ENCODE results near the gene SECTM1. TPM values are rescaled to one million over a fixed set of nuclear protein-coding genes. Genes with fewer than 3 reads are reported as not detected.
"Not testable (repeated sequence)": the region's sequence is repeated elsewhere in the genome, so short reads cannot be mapped to it uniquely, and the experiment has no call there.

Gene SECTM1
- total RNA-seq, result 1.1 and 2.7 TPM in 2 replicates

DNA sequence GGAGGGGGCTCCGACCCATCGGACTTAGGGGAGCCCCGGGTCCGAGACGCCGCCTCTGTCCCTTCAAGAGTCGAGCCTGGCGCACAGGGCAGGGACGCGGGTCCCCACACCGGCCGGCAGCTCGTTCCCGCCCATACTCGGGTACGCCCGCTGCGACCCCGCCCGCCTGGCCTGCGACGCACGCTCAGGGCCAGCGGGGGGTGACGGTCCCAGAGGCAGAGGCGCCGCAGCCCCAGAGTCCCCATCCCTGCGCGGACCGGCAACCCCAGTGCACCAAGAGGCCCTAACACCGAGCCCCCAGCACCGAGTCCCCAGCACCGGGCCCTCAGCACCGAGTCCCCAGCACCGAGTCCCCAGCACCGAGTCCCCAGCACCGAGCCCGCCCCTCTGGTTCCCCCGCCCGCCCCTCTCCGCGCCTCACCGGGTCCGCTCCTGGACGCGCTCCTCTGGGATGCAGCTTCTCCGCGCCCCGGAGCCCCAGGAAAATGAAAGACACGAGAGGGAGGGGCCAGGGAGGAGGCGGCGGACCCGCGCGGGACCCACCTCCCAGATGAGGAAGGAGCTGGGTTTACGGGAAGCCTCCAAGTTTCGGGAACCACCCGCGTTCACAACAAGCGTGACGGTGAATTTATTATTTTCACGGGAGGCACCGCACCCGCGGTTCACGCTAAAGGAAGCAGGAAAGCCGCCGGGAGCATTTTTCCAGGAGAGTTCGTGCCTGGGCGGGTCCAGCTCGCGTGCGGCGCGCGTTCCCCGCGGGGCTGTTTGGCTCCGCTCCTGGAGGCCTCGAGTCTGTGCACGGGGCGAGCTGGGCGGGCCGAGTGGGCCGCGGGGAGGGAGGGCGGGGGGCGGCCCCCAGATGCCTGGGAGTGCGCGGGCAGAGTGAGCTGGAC lies at the start of gene SECTM1:
Gene SECTM1, minus strand, starts transcription at position 488 of the 893 bp plus-strand sequence. CDS start 6,526 bp downstream, outside the sequence.
- DNase-seq (ENCODE audit: extremely low read depth, low read depth, low spot score), result no peak

DNA sequence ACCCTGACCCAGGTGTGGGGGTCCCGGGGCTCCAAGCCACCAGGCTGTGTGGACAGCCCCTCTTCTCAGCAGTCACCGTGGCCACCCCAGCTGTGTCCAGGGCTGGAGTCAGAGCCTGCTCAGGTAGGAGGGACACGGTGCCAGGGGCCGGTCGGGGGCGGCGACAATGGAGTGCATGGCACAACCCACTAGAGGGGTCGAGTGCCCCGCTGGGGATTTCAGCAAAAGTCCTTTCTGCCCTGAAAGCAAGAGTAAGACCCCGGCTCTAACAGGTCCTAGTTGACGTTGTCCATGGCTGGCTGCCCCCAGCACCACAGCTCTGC lies 49.3 kb upstream of the SECTM1 start:
- no peak for DNase-seq (ENCODE audit: extremely low read depth, low read depth, low spot score)

DNA sequence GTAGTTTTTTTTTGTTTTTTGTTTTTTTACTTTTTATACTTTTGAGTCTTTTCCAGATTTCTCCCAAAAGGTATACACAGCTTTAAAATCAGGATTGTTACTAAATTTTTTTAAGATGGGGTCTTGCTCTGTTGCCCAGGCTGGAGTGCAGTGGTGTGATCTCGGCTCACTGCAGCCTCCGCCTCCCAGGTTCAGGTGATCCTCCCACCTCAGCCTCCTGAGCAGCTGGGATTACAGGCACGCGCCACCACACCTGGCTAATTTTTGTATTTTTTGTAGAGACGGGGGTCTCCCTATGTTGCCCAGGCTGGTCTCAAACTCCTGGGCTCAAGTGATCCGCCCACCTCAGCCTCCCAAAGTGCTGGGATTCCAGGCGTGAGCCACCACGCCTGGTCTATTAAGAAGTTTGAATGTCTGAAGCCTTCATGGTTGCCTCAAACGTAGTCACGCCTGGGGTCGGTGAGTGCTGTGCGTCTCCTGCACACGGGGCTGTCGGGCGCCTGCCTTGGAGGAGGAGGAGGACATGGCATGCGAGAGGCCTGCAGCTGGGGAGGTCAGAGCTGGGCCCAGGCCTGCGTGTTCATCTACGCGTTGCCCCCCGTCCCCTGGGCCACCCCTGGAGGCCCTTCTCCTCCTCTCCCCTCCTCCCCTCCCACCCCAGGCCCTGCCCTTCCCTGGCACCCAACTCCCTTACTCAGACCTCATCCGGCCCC lies 48.8 kb upstream of the SECTM1 start:
- not testable (repeated sequence) for DNase-seq (ENCODE audit: extremely low read depth, low read depth, low spot score)

DNA sequence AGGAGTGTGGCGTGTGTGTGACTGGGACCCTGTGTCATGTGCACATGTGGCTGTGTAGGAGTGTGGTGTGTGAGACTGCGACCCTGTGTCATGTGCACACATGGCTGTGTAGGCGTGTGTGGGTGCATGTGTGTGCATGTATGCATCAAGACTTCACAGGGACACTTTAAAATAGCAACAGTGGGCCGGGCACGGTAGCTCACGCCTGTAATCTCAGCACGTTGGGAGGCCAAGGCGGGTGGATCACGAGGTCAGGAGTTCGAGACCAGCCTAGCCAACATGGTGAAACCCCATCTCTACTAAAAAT lies 48.1 kb upstream of the SECTM1 start:
- not testable (repeated sequence) for DNase-seq (ENCODE audit: extremely low read depth, low read depth, low spot score)

DNA sequence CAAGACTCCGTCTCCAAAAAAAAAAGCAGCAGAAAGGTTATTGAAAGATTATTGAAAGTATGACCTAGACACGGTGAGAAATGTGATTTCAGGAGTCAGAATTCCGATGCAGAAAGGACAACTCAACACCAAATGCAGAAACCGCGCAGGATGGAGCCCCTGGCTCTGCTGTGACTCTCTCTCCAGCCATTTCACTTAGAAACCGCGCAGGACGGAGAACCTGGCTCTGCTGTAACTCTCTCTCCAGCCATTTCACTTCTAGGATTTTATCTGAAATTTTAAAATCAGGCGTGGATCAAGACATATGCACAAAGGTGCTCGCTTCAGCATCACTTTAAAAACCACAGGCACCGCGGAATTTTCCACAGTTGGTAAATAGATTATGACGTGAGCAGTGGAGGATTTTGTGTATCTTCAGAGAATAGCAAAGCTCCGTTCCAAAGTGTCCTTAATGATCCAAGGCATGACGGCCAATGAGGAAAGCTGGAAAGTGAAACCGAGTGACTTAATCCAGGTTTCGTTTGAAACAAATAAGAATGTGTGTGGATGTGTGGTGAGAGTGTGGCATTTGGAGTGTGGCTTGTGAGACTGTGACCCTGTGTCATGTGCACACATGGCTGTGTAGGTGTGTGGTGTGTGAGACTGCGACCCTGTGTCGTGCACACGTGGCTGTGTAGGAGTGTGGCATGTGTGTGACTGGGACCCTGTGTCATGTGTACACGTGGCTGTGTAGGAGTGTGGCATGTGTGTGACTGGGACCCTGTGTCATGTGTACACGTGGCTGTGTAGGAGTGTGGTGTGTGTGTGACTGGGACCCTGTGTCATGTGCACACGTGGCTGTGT lies 47.5 kb upstream of the SECTM1 start:
- DNase-seq (ENCODE audit: extremely low read depth, low read depth, low spot score), result no peak

DNA sequence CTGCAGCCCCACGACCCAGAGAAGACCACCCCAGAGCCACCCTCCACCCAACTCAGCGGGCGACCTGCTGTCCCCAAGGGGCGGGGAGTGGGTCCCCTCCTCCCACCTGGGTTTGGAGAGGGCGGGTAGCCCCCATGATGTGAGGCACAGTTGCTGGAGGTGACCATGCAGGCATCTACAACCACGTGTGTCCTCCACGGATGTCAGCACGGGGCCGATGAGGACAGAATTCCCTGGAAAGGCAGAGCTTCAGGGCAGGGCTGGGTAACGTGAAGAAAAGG lies 45.1 kb upstream of the SECTM1 start:
- no peak for DNase-seq (ENCODE audit: extremely low read depth, low read depth, low spot score)

DNA sequence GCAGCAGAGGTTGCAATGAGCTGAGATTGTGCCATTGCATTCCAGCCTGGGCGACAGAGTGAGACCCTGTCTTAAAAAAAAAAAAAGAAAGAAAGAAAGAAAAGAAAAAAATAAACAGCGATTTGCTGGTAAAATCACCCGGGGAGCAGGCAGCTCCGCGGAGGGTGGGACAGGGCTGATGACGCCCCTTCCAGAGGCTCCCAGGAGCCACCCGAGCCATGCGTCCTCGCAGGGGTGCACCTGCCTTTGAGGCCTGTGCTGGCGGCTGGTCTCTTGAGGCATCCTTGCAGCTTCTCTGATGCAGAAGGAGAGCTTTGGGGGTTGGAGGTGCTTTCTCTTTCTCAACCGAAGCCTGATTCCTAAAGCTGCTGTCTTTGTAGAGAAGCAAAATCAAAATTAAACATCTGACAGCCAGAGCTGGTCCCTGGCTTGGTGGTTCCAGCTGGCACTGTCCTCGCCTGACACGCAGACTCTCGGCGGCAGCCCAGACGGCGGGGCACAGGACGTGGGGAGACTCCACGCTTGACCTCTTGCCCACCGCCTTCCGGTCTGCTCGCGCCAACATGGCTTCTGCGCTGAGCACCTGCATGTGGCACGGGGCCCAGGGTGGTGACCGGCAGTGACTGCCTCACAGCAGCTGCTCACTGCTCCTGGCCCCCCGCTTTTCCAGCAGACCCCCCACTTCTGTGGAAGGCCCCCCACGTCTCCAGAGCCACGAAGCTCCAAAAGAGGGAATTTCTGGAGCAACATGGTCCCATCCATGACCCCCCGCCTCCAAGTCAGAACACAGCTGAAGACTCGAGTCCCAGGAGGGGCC lies 44.6 kb upstream of the SECTM1 start:
- DNase-seq (ENCODE audit: extremely low read depth, low read depth, low spot score), result no peak

GRCh38 chr17:82377294-82377693 lies 43.7 kb upstream of the SECTM1 start:
- not testable (repeated sequence) for DNase-seq (ENCODE audit: extremely low read depth, low read depth, low spot score)

DNA sequence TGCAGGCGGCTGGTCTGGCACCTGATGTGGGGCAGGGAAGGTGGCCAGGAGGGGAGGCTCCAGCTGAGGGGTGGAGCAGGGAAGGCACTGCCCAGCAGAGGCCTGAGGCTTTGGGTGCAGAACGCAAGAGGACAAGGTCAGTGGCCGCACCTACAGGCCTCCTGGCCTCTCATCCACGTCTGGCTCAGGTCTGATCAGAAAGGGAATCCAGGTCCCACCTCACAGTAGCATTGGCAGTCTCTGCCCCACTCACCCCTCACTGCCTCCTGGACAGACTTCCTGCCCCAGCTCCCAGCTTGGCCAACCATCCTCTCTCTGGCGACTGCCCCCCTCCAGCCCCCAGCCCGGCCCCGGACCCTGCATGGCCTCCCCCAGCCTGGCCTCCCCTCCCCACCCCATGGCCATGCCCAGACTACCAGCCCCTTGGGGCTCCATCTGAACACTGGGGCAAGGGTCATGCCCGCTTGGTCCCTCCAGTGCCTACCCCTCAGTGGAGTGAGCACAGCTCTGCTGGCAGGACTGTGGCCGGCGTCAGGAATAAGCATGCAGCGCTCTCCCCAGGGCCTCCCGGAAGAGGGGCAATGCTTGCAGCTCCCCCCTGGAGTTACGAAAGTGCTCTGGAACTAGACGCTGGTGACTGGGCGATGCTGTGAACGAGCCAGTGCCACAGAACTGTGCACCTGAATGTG lies 42.6 kb upstream of the SECTM1 start:
- no peak for DNase-seq (ENCODE audit: extremely low read depth, low read depth, low spot score)

- no peak for DNase-seq (ENCODE audit: extremely low read depth, low read depth, low spot score)
Observed at GRCh38 chr17:82375359-82376041, 41.9 kb upstream of the SECTM1 start.

- no peak for DNase-seq (ENCODE audit: extremely low read depth, low read depth, low spot score)
Observed at GRCh38 chr17:82374626-82375331, 41.2 kb upstream of the SECTM1 start.

DNA sequence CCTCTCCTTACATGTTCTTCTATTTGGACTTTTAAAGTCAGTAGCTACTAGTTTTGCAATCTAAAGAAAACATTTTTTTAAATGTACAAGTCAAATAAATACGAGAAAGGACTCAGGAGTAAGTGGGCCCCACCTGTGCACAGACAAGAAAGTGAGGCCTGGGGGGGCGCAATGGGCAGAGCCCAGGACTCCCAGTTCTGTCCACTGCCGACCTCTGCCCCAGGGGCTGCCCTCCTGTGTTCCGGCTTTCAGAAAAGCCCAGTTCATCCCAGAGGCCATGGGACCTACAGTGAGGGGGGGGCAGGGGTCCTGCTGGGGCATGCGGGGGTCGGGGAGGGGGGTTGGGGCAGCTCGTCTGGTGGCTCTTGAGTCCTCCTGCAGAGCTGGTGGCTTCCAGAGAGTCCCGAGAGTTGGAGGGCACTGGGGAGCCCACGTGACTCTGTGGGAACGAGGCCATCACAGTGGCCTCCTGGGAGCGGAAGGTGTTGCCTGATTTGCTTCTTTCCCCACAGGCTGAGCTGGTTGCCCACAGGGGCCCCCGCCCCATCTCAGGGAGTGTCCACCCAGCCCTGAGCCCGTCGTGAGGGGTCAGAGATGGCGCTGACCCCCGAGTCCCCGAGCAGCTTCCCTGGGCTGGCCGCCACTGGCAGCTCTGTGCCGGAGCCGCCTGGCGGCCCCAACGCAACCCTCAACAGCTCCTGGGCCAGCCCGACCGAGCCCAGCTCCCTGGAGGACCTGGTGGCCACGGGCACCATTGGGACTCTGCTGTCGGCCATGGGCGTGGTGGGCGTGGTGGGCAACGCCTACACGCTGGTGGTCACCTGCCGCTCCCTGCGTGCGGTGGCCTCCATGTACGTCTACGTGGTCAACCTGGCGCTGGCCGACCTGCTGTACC lies 40.4 kb upstream of the SECTM1 start:
- no peak for DNase-seq (ENCODE audit: extremely low read depth, low read depth, low spot score)

DNA sequence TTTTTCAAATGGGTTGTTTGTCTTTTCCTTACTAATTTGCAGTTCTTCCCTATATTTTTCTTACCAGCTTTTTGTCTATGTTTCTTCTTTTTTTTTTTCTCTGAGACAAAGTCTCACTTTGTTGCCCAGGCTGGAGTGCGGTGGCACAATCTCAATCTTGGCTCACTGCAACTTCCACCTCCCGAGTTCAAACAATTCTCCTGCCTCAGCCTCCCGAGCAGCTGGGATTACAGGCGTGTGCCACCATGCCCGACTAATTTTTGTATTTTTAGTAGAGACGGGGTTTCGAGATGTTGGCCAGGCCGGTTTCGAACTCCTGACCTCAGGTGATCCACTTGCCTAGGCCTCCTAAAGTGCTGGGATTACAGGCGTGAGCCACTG lies 39.5 kb upstream of the SECTM1 start:
- not testable (repeated sequence) for DNase-seq (ENCODE audit: extremely low read depth, low read depth, low spot score)

- no peak for DNase-seq (ENCODE audit: extremely low read depth, low read depth, low spot score)
Observed at GRCh38 chr17:82372249-82373071, 38.9 kb upstream of the SECTM1 start.

DNA sequence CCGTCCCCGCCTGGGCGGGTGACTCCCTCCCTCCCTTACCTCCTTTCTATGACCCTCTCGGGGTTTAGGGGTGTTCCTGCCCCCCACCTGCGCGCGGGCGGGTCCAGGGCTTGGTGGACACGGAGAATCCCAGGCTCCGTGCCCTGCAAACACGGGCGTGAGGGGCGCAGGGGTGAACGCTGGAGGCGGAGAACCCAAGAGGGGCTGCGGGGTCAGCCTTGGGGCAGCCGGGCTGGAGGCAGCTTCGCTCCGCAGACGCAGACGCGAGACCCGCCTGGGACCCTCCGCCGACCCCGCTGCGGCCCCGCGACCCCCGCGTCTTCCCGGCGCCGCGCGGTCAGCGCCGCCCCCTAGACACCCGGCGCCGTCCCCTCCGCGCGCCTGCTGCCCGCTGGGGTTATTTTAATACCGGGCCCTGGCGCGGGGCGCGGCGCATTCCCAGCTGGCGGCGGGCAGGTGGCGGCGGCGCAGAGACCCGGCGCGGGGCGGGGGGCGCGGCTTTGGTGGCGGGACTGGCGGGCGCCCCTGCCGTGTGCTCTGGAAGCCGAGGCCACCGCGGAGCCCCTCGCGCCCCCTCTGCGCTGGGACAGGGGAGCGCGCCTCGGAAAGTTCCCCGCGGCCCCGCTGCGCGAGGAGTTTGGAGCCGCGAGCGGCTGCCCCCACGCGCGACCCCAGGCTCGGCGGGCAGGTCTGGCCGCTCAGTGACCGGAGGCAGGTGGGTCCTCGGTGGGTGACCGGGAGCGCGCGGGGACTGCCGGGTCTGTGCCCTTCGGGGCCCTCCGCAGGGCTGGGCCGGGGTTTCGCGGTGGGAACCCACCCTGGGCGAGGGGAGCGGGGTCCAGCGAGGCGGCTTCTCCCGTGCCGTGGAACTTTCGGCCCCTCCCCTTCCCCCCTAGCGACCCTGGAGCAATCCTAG lies 38.0 kb upstream of the SECTM1 start, which contains the start of gene UTS2R:
Gene UTS2R, plus strand, starts transcription at position 433 of the 916 bp plus-strand sequence. CDS start 2,560 bp downstream, outside the sequence.
- DNase-seq (ENCODE audit: extremely low read depth, low read depth, low spot score), result no peak
